ENCODE data around the gene LAGE3. TPM values are rescaled to one million over a fixed set of nuclear protein-coding genes. Genes with fewer than 3 reads are reported as not detected.

LAGE3 gene
- total and polyA plus RNA-seq, 2 of the 13 experiments (the other 11 are each of a cell fraction or from before 2014, with no cell fraction given), result 7.6 to 12.7 TPM

DNA sequence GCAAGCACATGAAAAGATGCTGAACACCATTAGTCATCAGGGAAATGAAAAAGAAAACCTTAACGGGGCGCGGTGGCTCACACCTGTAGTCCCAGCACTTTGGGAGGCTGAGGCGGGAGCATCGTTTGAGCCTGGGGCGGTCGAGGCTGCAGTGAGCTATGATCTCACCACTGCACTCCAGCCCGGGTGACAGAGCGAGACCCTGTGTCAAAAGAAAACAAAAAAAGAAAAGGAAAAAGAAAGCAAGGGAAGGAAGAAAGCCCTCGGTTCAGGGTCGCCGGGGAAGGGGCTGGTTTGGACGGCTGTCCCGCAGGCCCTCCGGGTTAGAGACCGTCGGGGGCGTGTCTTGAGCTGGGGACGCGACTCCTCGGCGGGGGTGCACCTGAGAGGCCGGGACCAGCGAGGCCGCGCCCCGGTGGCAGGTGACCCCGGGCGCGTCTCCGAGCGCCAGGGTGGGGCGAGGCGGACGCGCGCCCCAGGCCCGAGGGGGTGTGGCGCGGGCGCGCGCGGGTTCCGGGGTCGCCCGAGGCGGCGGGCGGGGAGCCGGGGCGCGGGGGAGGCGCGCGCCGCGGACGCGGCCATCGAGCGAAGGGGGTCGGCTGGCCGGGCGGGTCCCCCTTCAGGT is 21.5 kb downstream of the LAGE3 start:
- Histone ChIP-seq H3K36me3 (replicated peaks in 1 of 2; ENCODE audit: control insufficient read depth in 1 of 2, insufficient read depth in 2 of 2, low read length in 2 of 2) (peaks cover 0 to 3% of the 10 kb centered on the region in 2 experiments; a peak in 3 of 5 replicates), H3K27me3 (ENCODE audit: control insufficient read depth in 1 of 2, insufficient read depth in 2 of 2, low read length in 2 of 2) (no peaks in the 10 kb centered on the region), H3K9ac (ENCODE audit: insufficient read depth, low read depth, low read length) (peak overlapping the region; percentile 74), H2AFZ (ENCODE audit: low read length) (no peak overlapping the region), H3K9me3 (ENCODE audit: low read length) (no peaks in the 10 kb centered on the region), H3K4me1 (ENCODE audit: insufficient read depth, low read length) (0 out of 2 replicates have a peak, but pooled peaks cover 4% of the 10 kb centered on the region), H3K79me2 (ENCODE audit: insufficient read depth, low read length) (peaks cover 9% of the 10 kb centered on the region), H3K4me3 (replicated peaks in 1 of 3; ENCODE audit: insufficient read depth in 1 of 3, low read depth in 2 of 3, low read length in 3 of 3) (peak overlapping the region; percentile 16 to 87 (median 79); a peak in 5 of 6 replicates), H3K4me2 (ENCODE audit: low read depth, low read length) (peak overlapping the region; percentile 73), H4K20me1 (ENCODE audit: insufficient read depth, low read length) (no peaks in the 10 kb centered on the region), H3K27ac (ENCODE audit: extremely low read length, insufficient read depth, low read length) (no peak overlapping the region)
- in situ Hi-C loops (cut with HindIII; ENCODE audit: extremely low pct_ligation_motif_present, low pct_unique_long_range_greater_than_20kb) (no loop called here), intact Hi-C loops (cut with micrococcal nuclease; ENCODE audit: unreplicated experiment) (no loop called here)
- ATAC-seq, result peak; percentile 47
- ChIA-PET CTCF (ENCODE audit: low intra/inter-chr PET ratio, low total read pairs) (no interaction called here), POLR2A (interaction anchor here (0.6 to 1.4 kb wide), 5 partner anchors 29 to 87 kb away, joined by 3 to 6 read pairs (median 4); partner anchors contain the start of genes ATP6AP1, RPL10 and SLC10A3)
- WGBS (ENCODE audit: low lambda C conversion rate), result 6% methylated on average over 17 of the region's 65 CpGs
- no peak for DNase-seq (ENCODE audit: low spot score)
- no TSS peak for BruUV-seq (replicated peaks)
- no peak for FAIRE-seq
- TF ChIP-seq, protein P1, sequence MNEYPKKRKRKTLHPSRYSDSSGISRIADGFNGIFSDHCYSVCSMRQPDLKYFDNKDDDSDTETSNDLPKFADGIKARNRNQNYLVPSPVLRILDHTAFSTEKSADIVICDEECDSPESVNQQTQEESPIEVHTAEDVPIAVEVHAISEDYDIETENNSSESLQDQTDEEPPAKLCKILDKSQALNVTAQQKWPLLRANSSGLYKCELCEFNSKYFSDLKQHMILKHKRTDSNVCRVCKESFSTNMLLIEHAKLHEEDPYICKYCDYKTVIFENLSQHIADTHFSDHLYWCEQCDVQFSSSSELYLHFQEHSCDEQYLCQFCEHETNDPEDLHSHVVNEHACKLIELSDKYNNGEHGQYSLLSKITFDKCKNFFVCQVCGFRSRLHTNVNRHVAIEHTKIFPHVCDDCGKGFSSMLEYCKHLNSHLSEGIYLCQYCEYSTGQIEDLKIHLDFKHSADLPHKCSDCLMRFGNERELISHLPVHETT (CRISPR knock-in tag; conservative IDR thresholded peaks at IDR 0.05), result no peak
- TF ChIP-seq ISX (CRISPR knock-in tag; conservative IDR thresholded peaks at IDR 0.05) (no peak), ZNF34 (CRISPR knock-in tag; IDR thresholded peaks at IDR 0.05; ENCODE audit: borderline replicate concordance) (no peak), ZNF878 (CRISPR knock-in tag; IDR thresholded peaks at IDR 0.05) (no peak), NBN (conservative IDR thresholded peaks at IDR 0.05) (no peak), POLR2AphosphoS5 (IDR thresholded peaks at IDR 0.05; ENCODE audit: low read depth, low read length) (no peak)
- TF ChIP-seq, protein P2, sequence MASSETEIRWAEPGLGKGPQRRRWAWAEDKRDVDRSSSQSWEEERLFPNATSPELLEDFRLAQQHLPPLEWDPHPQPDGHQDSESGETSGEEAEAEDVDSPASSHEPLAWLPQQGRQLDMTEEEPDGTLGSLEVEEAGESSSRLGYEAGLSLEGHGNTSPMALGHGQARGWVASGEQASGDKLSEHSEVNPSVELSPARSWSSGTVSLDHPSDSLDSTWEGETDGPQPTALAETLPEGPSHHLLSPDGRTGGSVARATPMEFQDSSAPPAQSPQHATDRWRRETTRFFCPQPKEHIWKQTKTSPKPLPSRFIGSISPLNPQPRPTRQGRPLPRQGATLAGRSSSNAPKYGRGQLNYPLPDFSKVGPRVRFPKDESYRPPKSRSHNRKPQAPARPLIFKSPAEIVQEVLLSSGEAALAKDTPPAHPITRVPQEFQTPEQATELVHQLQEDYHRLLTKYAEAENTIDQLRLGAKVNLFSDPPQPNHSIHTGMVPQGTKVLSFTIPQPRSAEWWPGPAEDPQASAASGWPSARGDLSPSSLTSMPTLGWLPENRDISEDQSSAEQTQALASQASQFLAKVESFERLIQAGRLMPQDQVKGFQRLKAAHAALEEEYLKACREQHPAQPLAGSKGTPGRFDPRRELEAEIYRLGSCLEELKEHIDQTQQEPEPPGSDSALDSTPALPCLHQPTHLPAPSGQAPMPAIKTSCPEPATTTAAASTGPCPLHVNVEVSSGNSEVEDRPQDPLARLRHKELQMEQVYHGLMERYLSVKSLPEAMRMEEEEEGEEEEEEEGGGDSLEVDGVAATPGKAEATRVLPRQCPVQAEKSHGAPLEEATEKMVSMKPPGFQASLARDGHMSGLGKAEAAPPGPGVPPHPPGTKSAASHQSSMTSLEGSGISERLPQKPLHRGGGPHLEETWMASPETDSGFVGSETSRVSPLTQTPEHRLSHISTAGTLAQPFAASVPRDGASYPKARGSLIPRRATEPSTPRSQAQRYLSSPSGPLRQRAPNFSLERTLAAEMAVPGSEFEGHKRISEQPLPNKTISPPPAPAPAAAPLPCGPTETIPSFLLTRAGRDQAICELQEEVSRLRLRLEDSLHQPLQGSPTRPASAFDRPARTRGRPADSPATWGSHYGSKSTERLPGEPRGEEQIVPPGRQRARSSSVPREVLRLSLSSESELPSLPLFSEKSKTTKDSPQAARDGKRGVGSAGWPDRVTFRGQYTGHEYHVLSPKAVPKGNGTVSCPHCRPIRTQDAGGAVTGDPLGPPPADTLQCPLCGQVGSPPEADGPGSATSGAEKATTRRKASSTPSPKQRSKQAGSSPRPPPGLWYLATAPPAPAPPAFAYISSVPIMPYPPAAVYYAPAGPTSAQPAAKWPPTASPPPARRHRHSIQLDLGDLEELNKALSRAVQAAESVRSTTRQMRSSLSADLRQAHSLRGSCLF (CRISPR knock-in tag; IDR thresholded peaks at IDR 0.05; ENCODE audit: borderline replicate concordance), result no peak
- TF ChIP-seq, protein P3, sequence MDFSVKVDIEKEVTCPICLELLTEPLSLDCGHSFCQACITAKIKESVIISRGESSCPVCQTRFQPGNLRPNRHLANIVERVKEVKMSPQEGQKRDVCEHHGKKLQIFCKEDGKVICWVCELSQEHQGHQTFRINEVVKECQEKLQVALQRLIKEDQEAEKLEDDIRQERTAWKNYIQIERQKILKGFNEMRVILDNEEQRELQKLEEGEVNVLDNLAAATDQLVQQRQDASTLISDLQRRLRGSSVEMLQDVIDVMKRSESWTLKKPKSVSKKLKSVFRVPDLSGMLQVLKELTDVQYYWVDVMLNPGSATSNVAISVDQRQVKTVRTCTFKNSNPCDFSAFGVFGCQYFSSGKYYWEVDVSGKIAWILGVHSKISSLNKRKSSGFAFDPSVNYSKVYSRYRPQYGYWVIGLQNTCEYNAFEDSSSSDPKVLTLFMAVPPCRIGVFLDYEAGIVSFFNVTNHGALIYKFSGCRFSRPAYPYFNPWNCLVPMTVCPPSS (IDR thresholded peaks at IDR 0.05), result no peak
- TF ChIP-seq, protein P4, sequence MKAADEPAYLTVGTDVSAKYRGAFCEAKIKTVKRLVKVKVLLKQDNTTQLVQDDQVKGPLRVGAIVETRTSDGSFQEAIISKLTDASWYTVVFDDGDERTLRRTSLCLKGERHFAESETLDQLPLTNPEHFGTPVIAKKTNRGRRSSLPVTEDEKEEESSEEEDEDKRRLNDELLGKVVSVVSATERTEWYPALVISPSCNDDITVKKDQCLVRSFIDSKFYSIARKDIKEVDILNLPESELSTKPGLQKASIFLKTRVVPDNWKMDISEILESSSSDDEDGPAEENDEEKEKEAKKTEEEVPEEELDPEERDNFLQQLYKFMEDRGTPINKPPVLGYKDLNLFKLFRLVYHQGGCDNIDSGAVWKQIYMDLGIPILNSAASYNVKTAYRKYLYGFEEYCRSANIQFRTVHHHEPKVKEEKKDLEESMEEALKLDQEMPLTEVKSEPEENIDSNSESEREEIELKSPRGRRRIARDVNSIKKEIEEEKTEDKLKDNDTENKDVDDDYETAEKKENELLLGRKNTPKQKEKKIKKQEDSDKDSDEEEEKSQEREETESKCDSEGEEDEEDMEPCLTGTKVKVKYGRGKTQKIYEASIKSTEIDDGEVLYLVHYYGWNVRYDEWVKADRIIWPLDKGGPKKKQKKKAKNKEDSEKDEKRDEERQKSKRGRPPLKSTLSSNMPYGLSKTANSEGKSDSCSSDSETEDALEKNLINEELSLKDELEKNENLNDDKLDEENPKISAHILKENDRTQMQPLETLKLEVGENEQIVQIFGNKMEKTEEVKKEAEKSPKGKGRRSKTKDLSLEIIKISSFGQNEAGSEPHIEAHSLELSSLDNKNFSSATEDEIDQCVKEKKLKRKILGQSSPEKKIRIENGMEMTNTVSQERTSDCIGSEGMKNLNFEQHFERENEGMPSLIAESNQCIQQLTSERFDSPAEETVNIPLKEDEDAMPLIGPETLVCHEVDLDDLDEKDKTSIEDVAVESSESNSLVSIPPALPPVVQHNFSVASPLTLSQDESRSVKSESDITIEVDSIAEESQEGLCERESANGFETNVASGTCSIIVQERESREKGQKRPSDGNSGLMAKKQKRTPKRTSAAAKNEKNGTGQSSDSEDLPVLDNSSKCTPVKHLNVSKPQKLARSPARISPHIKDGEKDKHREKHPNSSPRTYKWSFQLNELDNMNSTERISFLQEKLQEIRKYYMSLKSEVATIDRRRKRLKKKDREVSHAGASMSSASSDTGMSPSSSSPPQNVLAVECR (CRISPR knock-in tag; IDR thresholded peaks at IDR 0.05; ENCODE audit: borderline replicate concordance), result 0 out of 2 replicates have a peak, but pooled peaks have one; percentile 5
